Gastrocnemius medialis (tissue), 4 donors: Measurements from ENCODE around the gene GALNT15. TPM values are rescaled to one million over a fixed set of nuclear protein-coding genes. Genes with fewer than 3 reads are reported as not detected.

Source experiments
- ATAC-seq, 2 donors: fragments of 150-250 bp; one replicate each; pipeline ENCODE4 v1.9.1; 2016
- DNase-seq, 2 donors: peaks; one replicate each; pipeline ENCODE4 v3.0.0-alpha.2; 2019
- H3K27ac ChIP-seq, 4 donors: fragments of 200-600 bp; sonication (generic); 1 replicate in 1 of 4; 2 replicates in 3 of 4; pipeline ENCODE4 v1.5.1; 2016 to 2018; ENCODE audit warnings: mild to moderate bottlenecking in 2 of 4, moderate library complexity in 1 of 4
- H3K27me3 ChIP-seq, 3 donors: fragments of 200-600 bp; sonication (generic) in 2 of 3; 1 replicate in 1 of 3; 2 replicates in 2 of 3; pipeline versions ENCODE4 v1.5.1 to v1.6.0; 2016 to 2019; ENCODE audit warnings: mild to moderate bottlenecking in 1 of 3, moderate library complexity in 1 of 3
- H3K36me3 ChIP-seq, 2 donors: fragments of 200-600 bp; sonication (generic) in 1 of 2; one replicate each; pipeline ENCODE4 v1.5.1; 2017 to 2018
- H3K4me1 ChIP-seq, 2 donors: fragments of 200-600 bp; sonication (generic) in 1 of 2; one replicate each; pipeline ENCODE4 v1.5.1; 2016 to 2017; ENCODE audit warnings: mild to moderate bottlenecking in 2 of 2
- H3K4me3 ChIP-seq, 4 donors: fragments of 200-600 bp; sonication (generic) in 3 of 4; 1 replicate in 1 of 4; 2 replicates in 3 of 4; pipeline ENCODE4 v1.5.1; 2016 to 2019; ENCODE audit warnings: mild to moderate bottlenecking in 2 of 4
- H3K9me3 ChIP-seq, 3 donors: fragments of 200-600 bp; sonication (generic) in 2 of 3; 1 replicate in 1 of 3; 2 replicates in 2 of 3; pipeline ENCODE4 v1.5.1; 2016 to 2019
- POLR2A ChIP-seq, 2 donors: fragments of 450-650 bp; IDR thresholded peaks; one replicate each; pipeline ENCODE4 v1.6.1; 2017; ENCODE audit warnings: antibody characterized with exemption in 2 of 2, mild to moderate bottlenecking in 2 of 2, moderate library complexity in 2 of 2
- in situ Hi-C, 4 donors: fragments of 200-750 bp; cut with MboI; loops; one replicate each; pipeline versions ENCODE4 v1.15.0 to v1.8.0; 2017; ENCODE audit warnings: low sequenced_read_pairs in 4 of 4
- intact Hi-C: fragments of 100-400 bp; cut with DNase I; formaldehyde crosslinking; loops from one replicate; pipeline ENCODE4 v1.15.1; 2023; ENCODE audit warnings: low total_unique reads
- total RNA-seq, 4 donors: library from RNA; depleted of rRNA; stranded (reverse); fragments of >200 nt; gene quantifications; one replicate each; pipeline versions ENCODE4 v1.1.0 to v1.2.3, GENCODE V29; 2016
- TF ChIP-seq, protein P1 (sequence below), 5 experiments: fragments of 450-650 bp in 3 of 5; fragments of 200-600 bp in 2 of 5; sonication (generic) in 2 of 5; IDR thresholded peaks in 4 of 5; conservative IDR thresholded peaks in 1 of 5; 1 replicate in 4 of 5; 2 replicates in 1 of 5; pipeline ENCODE4 v1.5.1; 2016 to 2019; ENCODE audit warnings: antibody characterized with exemption in 5 of 5, mild to moderate bottlenecking in 3 of 5, moderate library complexity in 3 of 5

Gene GALNT15
- total RNA-seq, 4 donors from 2014 or later, result 57.6 to 94.0 (median 79.6) TPM

DNA sequence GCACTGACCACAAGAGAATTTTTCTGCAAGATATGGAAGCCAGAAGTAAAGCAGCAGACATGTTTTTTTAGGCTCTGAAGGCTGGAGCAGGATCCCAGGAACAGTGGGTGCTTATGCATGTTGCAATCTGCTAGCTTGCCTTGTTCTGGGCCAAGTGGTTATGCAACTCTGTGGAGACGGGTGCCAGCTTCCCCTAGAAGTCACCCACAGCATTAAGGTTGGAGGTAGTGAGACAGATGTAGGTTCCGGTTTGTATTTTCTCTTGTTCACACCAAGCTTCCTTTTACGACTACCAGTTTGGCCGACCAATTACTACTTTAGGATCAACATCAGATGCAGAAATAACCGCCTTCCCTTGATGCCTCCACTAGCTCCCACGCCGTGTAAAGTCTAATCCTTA lies 79.1 kb downstream of the GALNT15 start:
- Histone ChIP-seq H3K27me3 (no peaks in the 10 kb centered on the region), H3K27ac (peak overlapping the region; percentile 69 to 89 (median 73)), H3K4me1 (peaks cover 39 to 46% of the 10 kb centered on the region in 2 donors), H3K4me3 (no peak overlapping the region), H3K9me3 (no peaks in the 10 kb centered on the region), H3K36me3 (no peaks in the 10 kb centered on the region)
- DNase-seq, result peak; percentile 85 to 88
- intact Hi-C loops (no loop called here), in situ Hi-C loops (loop anchor here in 1 of 4 donors (25.0 kb wide), 1 partner anchor 641 kb away; the partner anchor contains the start of genes BTD and HACL1)
- no peak for TF ChIP-seq POLR2A (IDR thresholded peaks at IDR 0.05)
- TF ChIP-seq, protein P1, sequence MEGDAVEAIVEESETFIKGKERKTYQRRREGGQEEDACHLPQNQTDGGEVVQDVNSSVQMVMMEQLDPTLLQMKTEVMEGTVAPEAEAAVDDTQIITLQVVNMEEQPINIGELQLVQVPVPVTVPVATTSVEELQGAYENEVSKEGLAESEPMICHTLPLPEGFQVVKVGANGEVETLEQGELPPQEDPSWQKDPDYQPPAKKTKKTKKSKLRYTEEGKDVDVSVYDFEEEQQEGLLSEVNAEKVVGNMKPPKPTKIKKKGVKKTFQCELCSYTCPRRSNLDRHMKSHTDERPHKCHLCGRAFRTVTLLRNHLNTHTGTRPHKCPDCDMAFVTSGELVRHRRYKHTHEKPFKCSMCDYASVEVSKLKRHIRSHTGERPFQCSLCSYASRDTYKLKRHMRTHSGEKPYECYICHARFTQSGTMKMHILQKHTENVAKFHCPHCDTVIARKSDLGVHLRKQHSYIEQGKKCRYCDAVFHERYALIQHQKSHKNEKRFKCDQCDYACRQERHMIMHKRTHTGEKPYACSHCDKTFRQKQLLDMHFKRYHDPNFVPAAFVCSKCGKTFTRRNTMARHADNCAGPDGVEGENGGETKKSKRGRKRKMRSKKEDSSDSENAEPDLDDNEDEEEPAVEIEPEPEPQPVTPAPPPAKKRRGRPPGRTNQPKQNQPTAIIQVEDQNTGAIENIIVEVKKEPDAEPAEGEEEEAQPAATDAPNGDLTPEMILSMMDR (IDR thresholded peaks at IDR 0.05 in 4 of 5, conservative IDR thresholded peaks at IDR 0.05 in 1 of 5), result no peak
- ATAC-seq, result peak; percentile 82 to 95

DNA sequence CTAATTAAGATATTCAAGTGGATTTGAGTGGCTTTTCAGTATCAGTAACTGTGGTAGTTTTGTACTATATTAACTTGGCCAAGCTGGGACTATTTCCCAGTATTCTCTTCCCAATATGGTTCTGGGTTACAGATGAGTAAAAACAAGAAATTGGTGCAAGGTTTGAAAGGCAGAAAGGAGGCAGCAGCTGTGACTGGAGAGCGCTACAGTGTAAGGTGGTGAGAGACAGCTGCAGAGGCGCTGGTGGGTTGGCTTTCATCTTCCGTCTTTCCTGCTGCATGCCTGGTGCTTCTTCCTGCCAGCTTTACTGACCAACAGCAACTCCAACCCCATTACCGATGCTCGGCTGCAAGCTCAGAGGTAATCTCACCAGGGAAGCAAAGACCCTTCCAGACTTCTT lies 80.4 kb downstream of the GALNT15 start:
- peaks cover 0 to 11% of the 10 kb centered on the region in 2 donors for H3K36me3 ChIP-seq
- H3K27me3 ChIP-seq, result no peaks in the 10 kb centered on the region
- peak overlapping the region; percentile 41 to 89 (median 72) for H3K27ac ChIP-seq
- intact Hi-C loops (no loop called here), in situ Hi-C loops (loop anchor here in 1 of 4 donors (25.0 kb wide), 1 partner anchor 643 kb away; the partner anchor contains the start of genes BTD and HACL1)
- peak in 1 of 2 donors; percentile 40 for DNase-seq
- peaks cover 49 to 54% of the 10 kb centered on the region in 2 donors for H3K4me1 ChIP-seq
- no peak for TF ChIP-seq POLR2A (IDR thresholded peaks at IDR 0.05)
- TF ChIP-seq, protein P1 (IDR thresholded peaks at IDR 0.05 in 4 of 5, conservative IDR thresholded peaks at IDR 0.05 in 1 of 5), result no peak
- no peak for ATAC-seq
- H3K4me3 ChIP-seq, result no peak overlapping the region
- H3K9me3 ChIP-seq, result no peaks in the 10 kb centered on the region

DNA sequence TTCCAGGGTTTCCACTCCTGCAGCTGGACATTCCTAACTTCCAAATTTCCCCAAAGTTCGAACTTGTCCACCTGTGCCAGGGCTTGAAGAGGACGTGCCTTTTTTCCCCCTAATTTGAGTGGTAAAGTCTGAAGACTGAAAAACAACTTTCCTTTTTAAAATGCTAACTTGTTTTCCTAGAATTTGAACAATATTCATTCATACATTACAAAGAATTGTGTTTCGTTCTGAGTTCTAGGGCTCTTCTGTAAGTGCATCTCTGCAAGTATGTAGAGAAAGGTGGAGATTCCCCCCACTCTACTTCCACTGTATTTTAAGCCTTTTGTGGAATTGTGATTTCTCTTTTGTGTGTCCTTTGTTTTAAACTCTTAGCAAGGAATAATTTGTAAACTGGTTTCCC lies 80.8 kb downstream of the GALNT15 start:
- H3K27me3 ChIP-seq, result no peaks in the 10 kb centered on the region
- peaks cover 49 to 54% of the 10 kb centered on the region in 2 donors for H3K4me1 ChIP-seq
- intact Hi-C loops (no loop called here), in situ Hi-C loops (loop anchor here in 1 of 4 donors (25.0 kb wide), 1 partner anchor 643 kb away; the partner anchor contains the start of genes BTD and HACL1)
- no peak overlapping the region for H3K4me3 ChIP-seq
- H3K9me3 ChIP-seq, result no peaks in the 10 kb centered on the region
- ATAC-seq, result no peak
- peak overlapping the region; percentile 41 to 89 (median 72) for H3K27ac ChIP-seq
- no peak for TF ChIP-seq POLR2A (IDR thresholded peaks at IDR 0.05)
- TF ChIP-seq, protein P1 (IDR thresholded peaks at IDR 0.05 in 4 of 5, conservative IDR thresholded peaks at IDR 0.05 in 1 of 5), result no peak
- no peak for DNase-seq
- peaks cover 0 to 13% of the 10 kb centered on the region in 2 donors for H3K36me3 ChIP-seq

DNA sequence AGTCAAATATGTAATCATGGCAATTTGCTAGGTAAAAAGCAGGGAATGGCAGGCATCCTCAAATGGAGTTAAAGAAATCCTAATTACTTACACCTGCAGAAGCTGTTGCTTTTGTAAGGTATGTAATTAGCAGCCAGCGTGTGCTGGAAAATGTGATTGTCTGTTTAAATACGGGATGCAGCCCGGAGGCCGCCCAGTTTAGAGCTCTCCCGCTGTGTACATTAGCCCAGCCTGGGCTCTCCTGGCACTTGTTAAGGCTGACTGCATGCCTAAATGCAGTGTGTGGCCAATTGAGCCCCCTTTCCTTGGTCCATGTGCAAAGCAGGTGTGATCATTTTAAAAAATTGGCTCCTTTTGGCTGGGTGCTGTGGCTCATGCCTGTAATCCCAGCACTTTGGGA lies 81.2 kb downstream of the GALNT15 start:
- H3K9me3 ChIP-seq, result no peaks in the 10 kb centered on the region
- H3K4me3 ChIP-seq, result no peak overlapping the region
- intact Hi-C loops, result no loop called here
- H3K36me3 ChIP-seq, result peaks cover 0 to 13% of the 10 kb centered on the region in 2 donors
- no peaks in the 10 kb centered on the region for H3K27me3 ChIP-seq
- no peak for DNase-seq
- in situ Hi-C loops, result loop anchor here in 1 of 4 donors (25.0 kb wide), 1 partner anchor 643 kb away; the partner anchor contains the start of genes BTD and HACL1
- no peak for ATAC-seq
- H3K27ac ChIP-seq, result peak overlapping the region in 2 of 4 donors; percentile 69 to 89
- H3K4me1 ChIP-seq, result peaks cover 49 to 54% of the 10 kb centered on the region in 2 donors
- TF ChIP-seq, protein P1 (IDR thresholded peaks at IDR 0.05 in 4 of 5, conservative IDR thresholded peaks at IDR 0.05 in 1 of 5), result no peak
- no peak for TF ChIP-seq POLR2A (IDR thresholded peaks at IDR 0.05)
